ENCODE measurements around the gene HAPSTR1. TPM values are rescaled to one million over a fixed set of nuclear protein-coding genes. Genes with fewer than 3 reads are reported as not detected.

The HAPSTR1 gene
- total and polyA plus RNA-seq, 2 of the 13 experiments (the other 11 are each of a cell fraction or from before 2014, with no cell fraction given): 25.2 to 83.2 TPM

DNA sequence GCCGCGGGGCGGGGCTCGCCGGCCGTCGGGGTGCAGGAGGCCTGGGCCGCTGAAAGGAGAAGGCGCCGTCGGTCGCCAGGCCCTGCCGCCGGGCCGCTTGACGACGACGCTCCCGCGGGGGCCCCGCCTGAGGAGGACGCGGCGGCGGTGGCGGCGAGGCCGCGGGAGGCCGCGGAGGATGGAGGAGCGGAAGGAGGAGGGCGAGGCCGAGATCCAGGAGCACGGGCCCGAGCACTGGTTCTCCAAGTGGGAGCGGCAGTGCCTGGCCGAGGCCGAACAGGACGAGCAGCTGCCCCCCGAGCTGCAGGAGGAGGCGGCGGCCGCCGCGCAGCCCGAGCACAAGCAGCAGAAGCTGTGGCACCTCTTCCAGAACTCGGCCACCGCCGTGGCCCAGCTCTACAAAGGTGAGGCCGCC is 430 bp downstream of the HAPSTR1 start (continued):
- TF ChIP-seq ZNF841 (CRISPR knock-in tag; IDR thresholded peaks at IDR 0.05; ENCODE audit: borderline replicate concordance) (no peak; the same call in 1 of the 2 replicates), ZNF775 (CRISPR knock-in tag; IDR thresholded peaks at IDR 0.05; ENCODE audit: borderline replicate concordance) (no peak), HNRNPK (IDR thresholded peaks at IDR 0.05; ENCODE audit: low read depth, low read length, poor library complexity, severe bottlenecking) (no peak), ZNF180 (CRISPR knock-in tag; IDR thresholded peaks at IDR 0.05; ENCODE audit: borderline replicate concordance, low read depth) (no peak), ZNF552 (CRISPR knock-in tag; IDR thresholded peaks at IDR 0.05; ENCODE audit: borderline replicate concordance) (no peak; the same call in 1 of the 2 replicates), SMAD3 (CRISPR knock-in tag; IDR thresholded peaks at IDR 0.05) (no peak), ZNF598 (CRISPR knock-in tag; IDR thresholded peaks at IDR 0.05; ENCODE audit: borderline replicate concordance) (no peak), ATAD3A (CRISPR knock-in tag; IDR thresholded peaks at IDR 0.05) (no peak), ZC3H4 (CRISPR knock-in tag; IDR thresholded peaks at IDR 0.05; ENCODE audit: borderline replicate concordance) (no peak), ZNF451 (CRISPR knock-in tag; IDR thresholded peaks at IDR 0.05) (peak; percentile 55; the same call in 1 of the 2 replicates), ZFP36L1 (CRISPR knock-in tag; IDR thresholded peaks at IDR 0.05) (no peak), NCOR1 (IDR thresholded peaks at IDR 0.05; ENCODE audit: borderline replicate concordance, low read length) (no peak), SOX13 (IDR thresholded peaks at IDR 0.05) (no peak), SOX13 (CRISPR knock-in tag; conservative IDR thresholded peaks at IDR 0.05 in 1 of 2, IDR thresholded peaks at IDR 0.05 in 1 of 2) (no peak), ZNF709 (CRISPR knock-in tag; IDR thresholded peaks at IDR 0.05) (peak; percentile 90), ELF3 (CRISPR knock-in tag; IDR thresholded peaks at IDR 0.05) (no peak), NR2F6 (IDR thresholded peaks at IDR 0.05) (no peak), NR2F6 (CRISPR knock-in tag; IDR thresholded peaks at IDR 0.05) (no peak), DNMT1 (CRISPR knock-in tag; IDR thresholded peaks at IDR 0.05) (no peak), EHMT2 (IDR thresholded peaks at IDR 0.05; ENCODE audit: borderline replicate concordance, low read depth, low read length) (no peak), RFX5 (IDR thresholded peaks at IDR 0.05; ENCODE audit: low read depth, low read length) (no peak), YEATS4 (CRISPR knock-in tag; IDR thresholded peaks at IDR 0.05; ENCODE audit: borderline replicate concordance) (peak; percentile 82), ELF1 (CRISPR knock-in tag; IDR thresholded peaks at IDR 0.05) (no peak), FOXA1 (IDR thresholded peaks at IDR 0.05) (no peak), FOXA1 (CRISPR knock-in tag; IDR thresholded peaks at IDR 0.05) (no peak), KLF13 (CRISPR knock-in tag; IDR thresholded peaks at IDR 0.05) (no peak)
- TF ChIP-seq, protein P1, sequence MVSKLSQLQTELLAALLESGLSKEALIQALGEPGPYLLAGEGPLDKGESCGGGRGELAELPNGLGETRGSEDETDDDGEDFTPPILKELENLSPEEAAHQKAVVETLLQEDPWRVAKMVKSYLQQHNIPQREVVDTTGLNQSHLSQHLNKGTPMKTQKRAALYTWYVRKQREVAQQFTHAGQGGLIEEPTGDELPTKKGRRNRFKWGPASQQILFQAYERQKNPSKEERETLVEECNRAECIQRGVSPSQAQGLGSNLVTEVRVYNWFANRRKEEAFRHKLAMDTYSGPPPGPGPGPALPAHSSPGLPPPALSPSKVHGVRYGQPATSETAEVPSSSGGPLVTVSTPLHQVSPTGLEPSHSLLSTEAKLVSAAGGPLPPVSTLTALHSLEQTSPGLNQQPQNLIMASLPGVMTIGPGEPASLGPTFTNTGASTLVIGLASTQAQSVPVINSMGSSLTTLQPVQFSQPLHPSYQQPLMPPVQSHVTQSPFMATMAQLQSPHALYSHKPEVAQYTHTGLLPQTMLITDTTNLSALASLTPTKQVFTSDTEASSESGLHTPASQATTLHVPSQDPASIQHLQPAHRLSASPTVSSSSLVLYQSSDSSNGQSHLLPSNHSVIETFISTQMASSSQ (IDR thresholded peaks at IDR 0.05; ENCODE audit: low read depth): no peak
- TF ChIP-seq, protein P1 (CRISPR knock-in tag; IDR thresholded peaks at IDR 0.05; ENCODE audit: borderline replicate concordance): no peak; the same call in 1 of the 2 replicates
- TF ChIP-seq, protein P2, sequence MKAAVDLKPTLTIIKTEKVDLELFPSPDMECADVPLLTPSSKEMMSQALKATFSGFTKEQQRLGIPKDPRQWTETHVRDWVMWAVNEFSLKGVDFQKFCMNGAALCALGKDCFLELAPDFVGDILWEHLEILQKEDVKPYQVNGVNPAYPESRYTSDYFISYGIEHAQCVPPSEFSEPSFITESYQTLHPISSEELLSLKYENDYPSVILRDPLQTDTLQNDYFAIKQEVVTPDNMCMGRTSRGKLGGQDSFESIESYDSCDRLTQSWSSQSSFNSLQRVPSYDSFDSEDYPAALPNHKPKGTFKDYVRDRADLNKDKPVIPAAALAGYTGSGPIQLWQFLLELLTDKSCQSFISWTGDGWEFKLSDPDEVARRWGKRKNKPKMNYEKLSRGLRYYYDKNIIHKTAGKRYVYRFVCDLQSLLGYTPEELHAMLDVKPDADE (CRISPR knock-in tag; IDR thresholded peaks at IDR 0.05): no peak
- TF ChIP-seq, protein P3, sequence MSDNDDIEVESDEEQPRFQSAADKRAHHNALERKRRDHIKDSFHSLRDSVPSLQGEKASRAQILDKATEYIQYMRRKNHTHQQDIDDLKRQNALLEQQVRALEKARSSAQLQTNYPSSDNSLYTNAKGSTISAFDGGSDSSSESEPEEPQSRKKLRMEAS (IDR thresholded peaks at IDR 0.05): peak; percentile 27
